Astrocyte of the spinal cord (primary cell): Measurements from ENCODE around the gene SSBP3.
"Not testable (repeated sequence)": the region's sequence is repeated elsewhere in the genome, so short reads cannot be mapped to it uniquely, and the experiment has no call there.

Experiments
- DNase-seq: peaks from one replicate; pipeline ENCODE4 v3.0.0; 2011; ENCODE audit warnings: low read depth, low spot score
- H3K4me3 ChIP-seq: 2 replicates; pipeline ENCODE4 v1.5.1; 2011; ENCODE audit warnings: low read depth, mild to moderate bottlenecking, low read length, moderate library complexity
- in situ Hi-C: cut with HindIII; loops from 2 replicates; pipeline ENCODE4 v1.10.0; 2017; ENCODE audit warnings: low sequenced_read_pairs
- TF ChIP-seq, protein P1 (sequence below): IDR thresholded peaks from 2 replicates; pipeline ENCODE4 v1.5.1; 2012; ENCODE audit warnings: low read depth, mild to moderate bottlenecking, low read length, inconsistent platforms

The SSBP3 gene

DNA sequence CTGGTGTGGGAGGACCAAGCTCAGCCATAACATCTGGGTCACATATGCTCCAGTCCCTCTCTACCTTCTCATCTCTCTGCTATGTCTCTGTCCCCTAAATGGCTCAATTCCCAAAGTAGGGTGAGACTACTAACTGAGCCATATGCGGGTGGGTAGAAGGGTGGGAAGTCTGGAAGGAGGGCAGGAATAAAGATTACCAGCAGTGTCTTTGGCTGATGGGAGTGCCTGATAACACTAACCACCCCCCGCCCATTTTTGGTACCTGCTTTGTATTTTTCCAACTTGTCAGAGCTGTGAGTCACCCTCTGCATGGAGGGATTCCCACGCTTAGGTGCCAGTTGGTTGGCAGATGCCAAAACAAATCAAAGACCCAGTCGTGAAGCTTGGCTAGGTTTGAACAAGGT lies 14.9 kb upstream of the SSBP3 start:
- no peak for DNase-seq
- TF ChIP-seq, protein P1, sequence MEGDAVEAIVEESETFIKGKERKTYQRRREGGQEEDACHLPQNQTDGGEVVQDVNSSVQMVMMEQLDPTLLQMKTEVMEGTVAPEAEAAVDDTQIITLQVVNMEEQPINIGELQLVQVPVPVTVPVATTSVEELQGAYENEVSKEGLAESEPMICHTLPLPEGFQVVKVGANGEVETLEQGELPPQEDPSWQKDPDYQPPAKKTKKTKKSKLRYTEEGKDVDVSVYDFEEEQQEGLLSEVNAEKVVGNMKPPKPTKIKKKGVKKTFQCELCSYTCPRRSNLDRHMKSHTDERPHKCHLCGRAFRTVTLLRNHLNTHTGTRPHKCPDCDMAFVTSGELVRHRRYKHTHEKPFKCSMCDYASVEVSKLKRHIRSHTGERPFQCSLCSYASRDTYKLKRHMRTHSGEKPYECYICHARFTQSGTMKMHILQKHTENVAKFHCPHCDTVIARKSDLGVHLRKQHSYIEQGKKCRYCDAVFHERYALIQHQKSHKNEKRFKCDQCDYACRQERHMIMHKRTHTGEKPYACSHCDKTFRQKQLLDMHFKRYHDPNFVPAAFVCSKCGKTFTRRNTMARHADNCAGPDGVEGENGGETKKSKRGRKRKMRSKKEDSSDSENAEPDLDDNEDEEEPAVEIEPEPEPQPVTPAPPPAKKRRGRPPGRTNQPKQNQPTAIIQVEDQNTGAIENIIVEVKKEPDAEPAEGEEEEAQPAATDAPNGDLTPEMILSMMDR, result no peak
- in situ Hi-C loops, result no loop called here
- H3K4me3 ChIP-seq, result no peak overlapping the region

DNA sequence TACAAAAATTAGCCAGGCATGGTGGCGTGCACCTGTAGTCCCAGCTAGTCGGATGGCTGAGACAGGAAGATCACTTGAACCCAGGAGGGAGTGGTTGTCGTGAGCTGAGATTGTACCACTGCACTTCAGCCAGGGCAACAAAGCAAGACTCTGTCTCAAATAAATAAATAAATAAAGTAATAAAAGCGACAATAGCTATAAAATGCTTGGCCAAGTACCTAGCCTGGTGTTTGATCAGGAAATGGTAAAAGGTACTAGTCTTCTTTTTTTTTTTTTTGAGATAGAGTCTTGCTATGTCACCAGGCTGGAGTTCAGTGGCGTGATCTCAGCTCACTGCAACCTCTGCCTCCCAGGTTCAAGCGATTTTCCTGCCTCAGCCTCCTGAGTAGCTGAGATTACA lies 12.4 kb upstream of the SSBP3 start:
- DNase-seq, in situ Hi-C loops, H3K4me3 ChIP-seq: not testable (repeated sequence)

DNA sequence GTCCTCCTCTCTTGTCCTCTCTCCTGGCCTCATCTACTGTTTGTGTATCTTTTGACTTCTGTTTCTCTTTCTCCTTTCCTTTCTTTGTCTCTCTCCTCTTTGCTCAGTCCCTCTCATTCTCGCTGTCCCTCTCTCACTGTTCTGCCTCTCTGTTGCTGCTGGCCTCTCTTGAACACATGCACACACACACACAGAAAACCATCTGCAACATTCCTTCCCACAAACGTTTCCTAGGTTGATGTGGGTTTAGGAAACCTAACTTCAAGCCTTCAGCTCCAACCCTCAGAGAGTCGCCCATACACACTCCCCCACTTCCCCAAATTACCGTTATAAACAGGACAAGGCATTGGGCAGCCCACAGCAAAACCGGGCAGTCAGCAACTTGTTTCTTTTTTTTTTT lies 10.9 kb upstream of the SSBP3 start:
- in situ Hi-C loops, result no loop called here
- H3K4me3 ChIP-seq, result no peak overlapping the region
- no peak for DNase-seq
- TF ChIP-seq, protein P1, result no peak

DNA sequence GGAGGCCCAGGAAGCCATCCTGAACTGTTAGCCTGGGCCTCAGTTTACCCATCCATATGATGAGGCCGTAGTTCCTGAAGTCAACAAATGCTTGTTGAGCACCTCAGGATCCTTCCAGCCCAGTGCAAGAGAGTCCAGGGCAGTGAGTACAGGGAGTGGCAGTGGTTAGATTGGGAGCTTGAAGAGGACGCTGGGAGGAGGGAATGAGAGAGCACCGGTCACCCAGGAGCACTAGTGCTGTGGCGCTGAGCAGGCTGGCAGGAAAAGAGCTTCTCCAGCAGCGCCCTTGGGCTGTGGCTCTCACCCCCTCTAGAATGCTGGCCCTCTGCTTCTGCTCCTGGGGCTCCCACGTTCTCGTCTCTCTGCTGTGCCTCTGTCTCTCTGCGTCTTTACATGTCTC lies 10.2 kb upstream of the SSBP3 start:
- TF ChIP-seq, protein P1, result no peak
- DNase-seq, result no peak
- in situ Hi-C loops, result no loop called here
- H3K4me3 ChIP-seq, result no peak overlapping the region

DNA sequence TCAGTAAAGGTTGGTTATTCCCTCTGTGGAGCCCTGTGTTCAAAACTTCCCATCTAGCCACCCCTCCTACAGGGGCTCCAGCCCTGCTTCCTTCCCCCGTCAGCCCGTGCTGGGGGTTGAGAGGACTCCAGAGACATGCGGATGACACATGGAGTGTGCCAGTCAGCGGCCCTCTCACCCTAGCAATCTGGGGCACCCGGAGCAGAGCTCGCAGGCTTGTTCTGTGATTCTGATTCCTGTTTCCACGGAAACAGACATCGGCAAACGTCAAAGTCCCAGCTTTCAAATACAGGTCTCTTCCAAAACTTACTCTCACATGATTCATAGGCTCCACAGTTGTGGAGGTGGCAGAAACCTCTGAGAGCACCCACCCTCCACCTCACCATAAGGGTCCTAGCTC lies 9.8 kb upstream of the SSBP3 start:
- no peak for DNase-seq

DNA sequence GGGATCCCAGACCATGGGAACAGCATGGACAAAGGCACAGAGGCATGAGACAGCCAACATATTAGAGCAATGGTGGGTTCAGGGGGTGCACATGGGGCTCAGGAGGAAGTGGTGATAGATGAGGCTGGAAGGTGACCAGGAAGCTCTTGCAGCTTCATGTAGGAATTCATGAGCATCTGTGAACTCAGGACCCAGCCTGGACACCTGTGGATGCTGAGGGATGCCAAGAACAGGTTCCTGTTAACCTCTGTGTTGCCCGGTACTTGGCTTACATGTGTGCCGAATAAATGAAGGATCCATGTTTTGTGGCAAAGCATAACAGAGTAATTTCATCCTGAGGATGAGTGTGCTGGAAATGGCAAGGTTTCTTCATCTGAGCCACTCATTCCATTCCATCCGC lies 9.3 kb upstream of the SSBP3 start:
- in situ Hi-C loops, result no loop called here
- H3K4me3 ChIP-seq, result no peak overlapping the region
- no peak for DNase-seq
- TF ChIP-seq, protein P1, result no peak

More for the DNA sequence above, 9.8 kb upstream of the SSBP3 start:
- in situ Hi-C loops, result no loop called here
- no peak overlapping the region for H3K4me3 ChIP-seq
- TF ChIP-seq, protein P1, result no peak

DNA sequence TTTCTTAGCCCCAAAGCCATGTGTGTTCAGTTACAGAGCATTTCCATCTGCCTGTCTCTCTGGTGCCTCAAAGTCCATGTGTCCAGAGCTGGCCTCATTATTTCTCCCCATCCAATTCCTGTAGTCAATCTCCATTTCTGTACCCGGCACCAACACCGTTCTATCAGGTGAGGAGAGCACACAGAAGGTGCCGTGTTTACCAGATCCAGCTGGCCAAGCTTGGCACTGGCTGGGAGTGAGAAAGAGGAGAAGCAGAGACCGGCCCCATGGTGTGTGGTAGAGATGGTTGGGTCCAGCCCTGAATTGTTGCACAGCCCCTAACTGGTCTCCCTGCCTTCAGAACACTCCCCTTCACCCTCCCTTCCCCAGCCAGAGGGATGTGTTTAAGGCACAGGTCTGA lies 7.5 kb upstream of the SSBP3 start:
- TF ChIP-seq, protein P1, result no peak
- in situ Hi-C loops, result no loop called here
- DNase-seq, result no peak
- no peak overlapping the region for H3K4me3 ChIP-seq
